Left lung (tissue), 10 donors: ENCODE results near the gene FNBP1L. TPM values are rescaled to one million over a fixed set of nuclear protein-coding genes. Genes with fewer than 3 reads are reported as not detected.

Experiments
- ATAC-seq: fragments of 200-7000 bp; cut with Tn5 transposase; one replicate; pipeline ENCODE4 v1.9.1; 2020; ENCODE audit warnings: moderate library complexity
- DNase-seq, 4 donors: peaks; one replicate each; pipeline ENCODE4 v3.0.0-alpha.2; 2013 to 2020
- H3K27ac ChIP-seq, 2 donors: fragments of 200-600 bp; sonication (generic) in 1 of 2; one replicate each; pipeline versions ENCODE4 v1.5.0 to v1.8.0; 2020 to 2021
- H3K27me3 ChIP-seq, 2 donors: fragments of 200-600 bp; sonication (generic) in 1 of 2; one replicate each; pipeline versions ENCODE4 v1.5.0 to v1.8.0; 2020 to 2021
- H3K36me3 ChIP-seq, 2 donors: fragments of 200-600 bp; sonication (generic) in 1 of 2; one replicate each; pipeline versions ENCODE4 v1.5.0 to v1.8.0; 2020 to 2021
- H3K4me1 ChIP-seq, 2 donors: fragments of 200-600 bp; one replicate each; pipeline ENCODE4 v1.8.0; 2021
- H3K4me3 ChIP-seq, 2 donors: fragments of 200-600 bp; sonication (generic) in 1 of 2; one replicate each; pipeline versions ENCODE4 v1.5.0 to v1.8.0; 2020 to 2021; ENCODE audit warnings: mild to moderate bottlenecking in 1 of 2
- H3K9me3 ChIP-seq, 2 donors: fragments of 200-600 bp; sonication (generic) in 1 of 2; one replicate each; pipeline versions ENCODE4 v1.5.0 to v1.8.0; 2020 to 2021
- intact Hi-C, 2 donors: fragments of 100-400 bp; cut with DNase I; formaldehyde crosslinking; loops; one replicate each; pipeline versions ENCODE4 v1.11.2 to v1.14.2; 2022
- polyA plus RNA-seq, 6 donors: library from polyadenylated mRNA; unstranded; fragments of 120-200 nt; gene quantifications; one replicate each; pipeline ENCODE4 v1.2.1, GENCODE V29; 2013; ENCODE audit not compliant: insufficient read length in 6 of 6
- total RNA-seq, 2 donors: library from RNA; stranded (reverse); fragmentation: NEBNext Ultra II Directional; extraction: Animal tissue kit (Norgen Biotek cat#: 25700); gene quantifications; one replicate each; pipeline ENCODE4 v1.2.1, GENCODE V29; 2021
- TF ChIP-seq, protein P1 (sequence below), 2 donors: fragments of 200-600 bp; sonication (generic) in 1 of 2; IDR thresholded peaks; one replicate each; pipeline versions ENCODE4 v1.5.0 to v1.8.0; 2021; ENCODE audit warnings: antibody characterized with exemption in 2 of 2
- donor health status: DM: no; HTN: yes; CAD: no.
- donor health status: DM: no; HTN: no; CAD: no.

Gene FNBP1L
- total and polyA plus RNA-seq, 8 donors = 26.9 to 126 (median 112) TPM

- Histone ChIP-seq H3K4me1 (no peaks in the 10 kb centered on the region), H3K27ac (no peak overlapping the region), H3K4me3 (no peak overlapping the region), H3K9me3 (no peaks in the 10 kb centered on the region), H3K36me3 (no peaks in the 10 kb centered on the region), H3K27me3 (no peaks in the 10 kb centered on the region)
- TF ChIP-seq, protein P1, sequence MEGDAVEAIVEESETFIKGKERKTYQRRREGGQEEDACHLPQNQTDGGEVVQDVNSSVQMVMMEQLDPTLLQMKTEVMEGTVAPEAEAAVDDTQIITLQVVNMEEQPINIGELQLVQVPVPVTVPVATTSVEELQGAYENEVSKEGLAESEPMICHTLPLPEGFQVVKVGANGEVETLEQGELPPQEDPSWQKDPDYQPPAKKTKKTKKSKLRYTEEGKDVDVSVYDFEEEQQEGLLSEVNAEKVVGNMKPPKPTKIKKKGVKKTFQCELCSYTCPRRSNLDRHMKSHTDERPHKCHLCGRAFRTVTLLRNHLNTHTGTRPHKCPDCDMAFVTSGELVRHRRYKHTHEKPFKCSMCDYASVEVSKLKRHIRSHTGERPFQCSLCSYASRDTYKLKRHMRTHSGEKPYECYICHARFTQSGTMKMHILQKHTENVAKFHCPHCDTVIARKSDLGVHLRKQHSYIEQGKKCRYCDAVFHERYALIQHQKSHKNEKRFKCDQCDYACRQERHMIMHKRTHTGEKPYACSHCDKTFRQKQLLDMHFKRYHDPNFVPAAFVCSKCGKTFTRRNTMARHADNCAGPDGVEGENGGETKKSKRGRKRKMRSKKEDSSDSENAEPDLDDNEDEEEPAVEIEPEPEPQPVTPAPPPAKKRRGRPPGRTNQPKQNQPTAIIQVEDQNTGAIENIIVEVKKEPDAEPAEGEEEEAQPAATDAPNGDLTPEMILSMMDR (IDR thresholded peaks at IDR 0.05) = no peak
- ATAC-seq (no peak), DNase-seq (no peak)
- intact Hi-C loops = no loop called here
These were observed 21.7 kb upstream of the FNBP1L start for GRCh38 chr1:93426181-93426580.

DNA sequence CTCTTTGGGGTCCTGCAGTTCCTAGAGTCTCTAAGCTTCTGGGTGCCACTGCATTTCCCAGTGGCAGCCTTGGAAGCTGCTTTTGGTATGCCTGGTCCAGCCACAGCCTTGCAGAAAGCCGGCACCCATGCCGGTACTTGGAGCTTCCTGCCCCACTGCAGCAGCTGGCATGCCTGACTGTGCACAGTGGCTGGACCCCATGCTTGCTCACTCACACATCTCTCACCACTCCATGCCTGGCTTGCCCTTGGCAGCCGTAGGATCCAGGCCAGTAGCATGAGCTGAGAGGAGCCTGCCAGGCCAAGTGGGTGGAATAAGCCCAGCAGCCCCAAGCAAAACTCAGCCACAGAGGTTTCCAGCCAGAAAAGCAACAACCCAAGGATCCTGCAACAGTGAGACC, 20.3 kb upstream of the FNBP1L start:
- no peak overlapping the region for H3K27ac ChIP-seq
- H3K4me3 ChIP-seq = no peak overlapping the region
- no peaks in the 10 kb centered on the region for H3K36me3 ChIP-seq
- DNase-seq (no peak), ATAC-seq (no peak)
- intact Hi-C loops = no loop called here
- TF ChIP-seq, protein P1 (IDR thresholded peaks at IDR 0.05) = no peak
- H3K27me3 ChIP-seq = no peaks in the 10 kb centered on the region
- no peaks in the 10 kb centered on the region for H3K9me3 ChIP-seq
- H3K4me1 ChIP-seq = no peaks in the 10 kb centered on the region

DNA sequence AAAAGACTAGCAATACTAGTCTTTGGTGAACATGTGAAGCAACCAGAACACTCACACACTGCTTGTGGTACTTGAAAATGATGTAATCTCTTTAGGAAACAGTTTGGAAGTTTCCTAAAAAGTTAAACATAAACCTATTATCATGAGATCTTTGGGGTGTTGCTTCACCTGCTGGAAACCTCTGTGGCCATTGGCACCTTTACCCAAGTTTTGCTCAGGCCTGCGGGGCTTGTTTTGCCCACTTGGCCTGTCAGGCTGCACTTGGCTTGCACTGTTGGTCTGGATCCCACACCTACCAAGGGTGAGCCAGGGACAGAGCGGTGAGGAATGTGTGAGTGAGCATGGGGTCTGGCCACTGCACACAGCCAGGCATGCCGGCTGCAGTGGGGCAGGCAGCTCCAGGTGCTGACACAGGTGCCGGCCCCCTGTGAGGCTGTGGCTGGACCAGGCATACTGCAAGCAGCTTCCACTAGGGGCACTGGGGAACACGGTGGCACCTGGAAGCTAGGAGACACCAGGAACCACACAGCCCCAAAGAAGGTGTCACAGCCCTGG, 14.4 kb upstream of the FNBP1L start:
- Histone ChIP-seq H3K27ac (no peak overlapping the region), H3K4me3 (no peak overlapping the region), H3K27me3 (no peaks in the 10 kb centered on the region), H3K9me3 (no peaks in the 10 kb centered on the region), H3K4me1 (no peaks in the 10 kb centered on the region), H3K36me3 (no peaks in the 10 kb centered on the region)
- peak; percentile 77 for ATAC-seq
- TF ChIP-seq, protein P1 (IDR thresholded peaks at IDR 0.05) = no peak
- intact Hi-C loops = loop anchor here in 1 of 2 donors (10.0 kb wide), 1 partner anchor 411 kb away; no protein-coding TSS in a partner anchor
- DNase-seq = no peak

DNA sequence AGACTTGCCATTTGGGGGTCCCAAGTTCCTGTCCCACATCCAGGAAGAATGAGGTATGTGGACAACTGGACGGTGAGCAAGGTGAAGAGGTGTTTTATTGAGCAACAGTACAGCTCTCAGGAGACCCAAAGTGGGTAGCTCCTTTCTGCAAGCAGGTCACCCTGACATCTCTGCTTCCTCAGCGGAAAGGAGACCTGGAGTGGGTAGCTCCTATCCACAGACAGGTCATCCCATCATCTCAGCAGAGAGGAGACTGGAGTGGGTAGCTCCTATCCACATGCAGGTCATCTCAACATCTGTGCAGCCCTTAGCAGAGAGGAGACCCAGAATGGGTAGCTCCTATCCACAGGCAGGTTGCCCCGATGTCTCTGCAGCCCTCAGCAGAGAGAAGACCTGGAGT, 13.8 kb upstream of the FNBP1L start:
- Histone ChIP-seq H3K27me3 (no peaks in the 10 kb centered on the region), H3K4me1 (no peaks in the 10 kb centered on the region), H3K27ac (no peak overlapping the region), H3K9me3 (no peaks in the 10 kb centered on the region), H3K4me3 (no peak overlapping the region), H3K36me3 (no peaks in the 10 kb centered on the region)
- DNase-seq (no peak), ATAC-seq (no peak)
- TF ChIP-seq, protein P1 (IDR thresholded peaks at IDR 0.05) = no peak
- intact Hi-C loops = loop anchor here in 1 of 2 donors (10.0 kb wide), 1 partner anchor 411 kb away; no protein-coding TSS in a partner anchor

GRCh38 chr1:93434987-93435386, 12.9 kb upstream of the FNBP1L start:
- DNase-seq = no peak
- TF ChIP-seq, protein P1 (IDR thresholded peaks at IDR 0.05) = no peak
- intact Hi-C loops = loop anchor here in 1 of 2 donors (10.0 kb wide), 1 partner anchor 410 kb away; no protein-coding TSS in a partner anchor

More at GRCh38 chr1:93434987-93435386, 12.9 kb upstream of the FNBP1L start:
- Histone ChIP-seq H3K9me3 (no peaks in the 10 kb centered on the region), H3K27me3 (no peaks in the 10 kb centered on the region), H3K27ac (no peak overlapping the region), H3K4me1 (no peaks in the 10 kb centered on the region), H3K36me3 (no peaks in the 10 kb centered on the region), H3K4me3 (no peak overlapping the region)
- no peak for ATAC-seq
